Ishikawa (cell line): Measurements from ENCODE around the gene SMIM8.

Source experiments
- CREB1 ChIP-seq: IDR thresholded peaks from 2 replicates; pipeline ENCODE4 v1.6.1; 2012; ENCODE audit warnings: low read depth
- EP300 ChIP-seq: IDR thresholded peaks from 2 replicates; pipeline ENCODE4 v1.6.1; 2012; ENCODE audit warnings: borderline replicate concordance
- RAD21 ChIP-seq: IDR thresholded peaks from 2 replicates; pipeline ENCODE4 v1.6.1; 2012; ENCODE audit warnings: low read depth
- TEAD4 ChIP-seq: IDR thresholded peaks from 2 replicates; pipeline ENCODE4 v1.6.1; 2012
- ZBTB7A ChIP-seq: IDR thresholded peaks from 2 replicates; pipeline ENCODE4 v1.6.1; 2012; ENCODE audit warnings: low read depth
- TF ChIP-seq, protein P1 (sequence below): IDR thresholded peaks from 2 replicates; pipeline ENCODE4 v1.6.1; 2012
- TF ChIP-seq, protein P2 (sequence below): IDR thresholded peaks from 2 replicates; pipeline ENCODE4 v1.6.1; 2012

DNA sequence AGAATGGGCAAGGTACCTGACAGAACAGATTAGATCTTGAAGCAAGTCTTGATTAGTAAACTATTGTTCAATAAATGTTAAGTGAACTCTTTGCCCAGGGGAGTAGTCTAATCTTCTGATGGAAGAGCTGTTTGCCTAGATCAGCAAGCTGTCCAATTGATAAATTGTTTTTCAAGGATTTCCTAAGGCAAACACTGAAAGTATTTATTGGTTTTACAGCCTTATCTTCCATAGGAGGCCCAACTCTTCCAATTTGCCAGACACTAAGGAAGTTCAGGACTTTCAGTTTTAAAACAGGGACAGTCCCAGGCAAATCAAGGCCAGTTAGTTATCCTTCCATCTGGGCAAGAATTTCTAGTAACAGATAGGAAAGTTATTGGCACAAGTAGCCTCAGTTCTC lies 20.4 kb downstream of the SMIM8 start:
- no peak for TF ChIP-seq TEAD4
- TF ChIP-seq, protein P1, sequence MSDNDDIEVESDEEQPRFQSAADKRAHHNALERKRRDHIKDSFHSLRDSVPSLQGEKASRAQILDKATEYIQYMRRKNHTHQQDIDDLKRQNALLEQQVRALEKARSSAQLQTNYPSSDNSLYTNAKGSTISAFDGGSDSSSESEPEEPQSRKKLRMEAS, result no peak
- no peak for TF ChIP-seq RAD21
- TF ChIP-seq EP300, result no peak
- TF ChIP-seq CREB1, result no peak
- TF ChIP-seq, protein P2, sequence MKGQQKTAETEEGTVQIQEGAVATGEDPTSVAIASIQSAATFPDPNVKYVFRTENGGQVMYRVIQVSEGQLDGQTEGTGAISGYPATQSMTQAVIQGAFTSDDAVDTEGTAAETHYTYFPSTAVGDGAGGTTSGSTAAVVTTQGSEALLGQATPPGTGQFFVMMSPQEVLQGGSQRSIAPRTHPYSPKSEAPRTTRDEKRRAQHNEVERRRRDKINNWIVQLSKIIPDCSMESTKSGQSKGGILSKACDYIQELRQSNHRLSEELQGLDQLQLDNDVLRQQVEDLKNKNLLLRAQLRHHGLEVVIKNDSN, result no peak
- no peak for TF ChIP-seq ZBTB7A
